WERI-Rb-1 (cell line): Measurements from ENCODE around the gene MED27.

ENCODE experiments used
- DNase-seq: peaks from one replicate; pipeline ENCODE4 v3.0.0-alpha.2; 2020
- H3K27ac ChIP-seq: fragments of 250-450 bp; sonication (Bioruptor Pico); 2 replicates; pipeline ENCODE4 v1.5.1; 2020; ENCODE audit warnings: mild to moderate bottlenecking, moderate library complexity
- H3K27me3 ChIP-seq: fragments of 250-450 bp; sonication (Bioruptor Pico); 2 replicates; pipeline ENCODE4 v1.5.1; 2021; ENCODE audit warnings: mild to moderate bottlenecking, low read depth, moderate library complexity; ENCODE audit not compliant: insufficient read depth, severe bottlenecking
- H3K36me3 ChIP-seq: fragments of 250-450 bp; sonication (Bioruptor Pico); 2 replicates; pipeline ENCODE4 v1.5.1; 2020; ENCODE audit warnings: mild to moderate bottlenecking, moderate library complexity
- H3K4me3 ChIP-seq: 2 replicates; pipeline ENCODE4 v1.5.1; 2011; ENCODE audit warnings: low read depth, mild to moderate bottlenecking, control low read depth, low read length
- H3K9me3 ChIP-seq: fragments of 250-450 bp; sonication (Bioruptor Pico); 2 replicates; pipeline ENCODE4 v1.5.1; 2021; ENCODE audit warnings: mild to moderate bottlenecking, moderate library complexity; ENCODE audit not compliant: severe bottlenecking
- TF ChIP-seq, protein P1 (sequence below): IDR thresholded peaks from 2 replicates; pipeline ENCODE4 v1.5.1; 2011; ENCODE audit warnings: low read depth, mild to moderate bottlenecking, control low read depth, inconsistent platforms, low read length

MED27 gene

DNA sequence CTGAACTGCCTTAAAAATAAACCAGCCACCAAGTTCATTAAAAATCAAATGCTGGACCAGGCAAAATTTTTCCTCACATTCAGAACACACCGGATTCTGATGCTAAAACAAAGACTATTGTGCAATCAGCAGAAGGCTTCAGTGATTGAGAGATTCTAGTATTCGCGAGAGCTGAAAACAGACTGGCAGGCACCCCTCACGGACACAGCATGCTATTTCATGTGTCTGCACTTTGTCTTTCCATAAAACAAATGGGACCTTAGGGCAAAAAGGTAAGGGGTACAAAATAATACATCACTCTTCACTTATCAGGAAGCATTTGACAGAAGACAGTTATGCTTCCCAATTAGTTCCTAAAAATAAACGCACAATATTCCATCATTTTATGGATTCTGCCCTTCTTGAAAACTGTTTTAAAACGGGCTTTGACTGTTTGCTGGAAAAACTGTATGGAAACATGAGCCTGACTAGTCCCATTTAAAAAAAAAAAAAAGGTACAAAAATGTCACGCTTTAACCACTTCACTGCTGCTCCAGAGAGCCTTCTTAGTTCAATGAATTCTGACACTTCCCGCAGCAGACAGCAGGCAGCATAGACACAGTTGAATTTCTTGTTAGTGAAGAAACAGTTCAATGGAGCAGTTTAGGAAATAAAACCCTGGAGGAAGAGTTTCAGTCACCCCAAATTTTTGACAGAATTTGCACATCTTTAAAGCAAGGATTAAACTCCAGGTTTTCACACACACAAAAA lies 99.2 kb downstream of the MED27 start:
- H3K9me3 ChIP-seq = no peaks in the 10 kb centered on the region
- H3K4me3 ChIP-seq = no peak overlapping the region
- no peak overlapping the region for H3K27ac ChIP-seq
- no peaks in the 10 kb centered on the region; the same call in 1 of the 2 replicates for H3K36me3 ChIP-seq
- TF ChIP-seq, protein P1, sequence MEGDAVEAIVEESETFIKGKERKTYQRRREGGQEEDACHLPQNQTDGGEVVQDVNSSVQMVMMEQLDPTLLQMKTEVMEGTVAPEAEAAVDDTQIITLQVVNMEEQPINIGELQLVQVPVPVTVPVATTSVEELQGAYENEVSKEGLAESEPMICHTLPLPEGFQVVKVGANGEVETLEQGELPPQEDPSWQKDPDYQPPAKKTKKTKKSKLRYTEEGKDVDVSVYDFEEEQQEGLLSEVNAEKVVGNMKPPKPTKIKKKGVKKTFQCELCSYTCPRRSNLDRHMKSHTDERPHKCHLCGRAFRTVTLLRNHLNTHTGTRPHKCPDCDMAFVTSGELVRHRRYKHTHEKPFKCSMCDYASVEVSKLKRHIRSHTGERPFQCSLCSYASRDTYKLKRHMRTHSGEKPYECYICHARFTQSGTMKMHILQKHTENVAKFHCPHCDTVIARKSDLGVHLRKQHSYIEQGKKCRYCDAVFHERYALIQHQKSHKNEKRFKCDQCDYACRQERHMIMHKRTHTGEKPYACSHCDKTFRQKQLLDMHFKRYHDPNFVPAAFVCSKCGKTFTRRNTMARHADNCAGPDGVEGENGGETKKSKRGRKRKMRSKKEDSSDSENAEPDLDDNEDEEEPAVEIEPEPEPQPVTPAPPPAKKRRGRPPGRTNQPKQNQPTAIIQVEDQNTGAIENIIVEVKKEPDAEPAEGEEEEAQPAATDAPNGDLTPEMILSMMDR = no peak
- DNase-seq = no peak
- no peaks in the 10 kb centered on the region for H3K27me3 ChIP-seq

DNA sequence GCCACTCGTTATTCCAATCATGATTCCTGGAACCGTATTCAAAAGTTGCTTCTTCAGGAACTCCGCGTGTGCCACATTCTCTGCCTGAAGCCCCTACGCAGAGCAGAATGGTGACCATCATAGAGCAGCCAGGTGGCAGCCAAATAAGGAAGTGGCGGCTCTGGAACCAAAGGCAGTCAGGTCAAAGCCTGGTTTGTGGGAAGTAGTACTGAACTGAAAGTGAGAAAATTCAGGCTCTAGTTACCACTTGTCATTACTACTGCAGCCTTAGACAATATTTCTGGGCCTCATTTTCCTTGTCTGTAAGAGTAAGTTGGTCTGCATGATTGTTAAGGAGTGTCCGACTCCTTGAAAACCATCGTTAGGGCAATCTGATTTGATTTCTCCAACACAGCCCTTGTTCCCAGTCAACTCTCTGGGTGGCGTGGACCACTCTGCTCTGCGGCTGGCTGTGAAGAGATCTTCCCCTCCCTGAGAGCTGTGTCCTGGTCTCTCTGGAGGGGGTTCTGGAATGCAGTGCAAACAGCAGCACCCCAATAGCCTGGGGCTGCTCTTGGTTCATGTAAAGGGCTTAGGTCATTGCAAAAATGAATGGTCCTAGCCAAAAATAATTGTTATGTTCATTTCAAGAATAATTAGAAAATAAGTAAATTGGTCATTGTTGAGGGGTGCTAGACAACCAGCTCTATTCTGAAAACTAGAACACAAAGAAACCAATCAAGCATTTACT lies 102.4 kb downstream of the MED27 start:
- no peak for DNase-seq
- no peak overlapping the region for H3K4me3 ChIP-seq
- no peak overlapping the region for H3K27ac ChIP-seq

DNA sequence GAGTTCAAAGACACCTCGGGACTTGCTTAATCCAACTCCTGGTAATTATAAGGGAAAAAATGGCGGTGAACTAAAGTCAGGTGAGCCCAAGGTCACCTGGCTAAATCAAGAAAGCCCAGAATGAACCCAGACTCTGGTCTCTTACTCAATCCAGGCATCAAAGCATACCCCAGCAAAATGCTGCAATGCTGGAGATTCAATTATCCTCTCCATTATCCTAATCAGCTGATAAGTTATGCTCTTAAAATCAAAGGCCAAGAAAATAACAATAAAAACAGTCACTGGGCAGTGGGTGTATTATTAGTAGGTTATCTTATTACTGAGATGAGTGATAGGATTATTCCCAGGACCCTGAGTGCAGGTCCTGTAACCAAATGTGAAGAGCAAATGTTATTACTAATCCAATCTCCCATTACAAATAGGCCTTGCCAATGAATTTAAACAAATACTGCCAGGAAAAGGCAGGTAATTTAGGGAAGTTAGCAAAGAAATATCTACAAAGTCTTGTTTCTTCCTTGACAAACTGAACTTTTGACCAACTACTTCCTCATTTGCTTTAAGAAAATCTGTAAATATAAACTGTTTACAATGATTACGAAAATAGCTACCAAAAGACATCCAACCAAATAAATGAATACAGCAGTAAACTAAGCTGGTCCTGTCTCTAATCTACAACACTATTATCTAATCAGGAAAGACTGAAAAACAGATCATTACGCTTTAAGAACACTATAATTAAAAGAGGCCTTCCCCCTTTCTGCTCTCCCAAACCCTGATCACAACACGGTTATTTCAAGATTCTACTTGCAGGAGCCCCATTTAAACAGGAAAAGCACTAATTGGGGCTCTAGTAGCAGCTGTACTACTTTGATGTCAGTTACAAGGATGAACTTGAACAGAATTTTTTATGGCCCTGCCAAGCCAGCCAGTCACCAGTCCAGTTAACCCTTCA lies 103.2 kb downstream of the MED27 start:
- TF ChIP-seq, protein P1 = no peak
- Histone ChIP-seq H3K9me3 (no peaks in the 10 kb centered on the region), H3K27me3 (no peaks in the 10 kb centered on the region), H3K36me3 (no peaks in the 10 kb centered on the region; the same call in 1 of the 2 replicates), H3K27ac (no peak overlapping the region), H3K4me3 (no peak overlapping the region)
- DNase-seq = no peak

More for the DNA sequence above, 102.4 kb downstream of the MED27 start:
- Histone ChIP-seq H3K27me3 (no peaks in the 10 kb centered on the region), H3K36me3 (no peaks in the 10 kb centered on the region; the same call in 1 of the 2 replicates), H3K9me3 (no peaks in the 10 kb centered on the region)
- TF ChIP-seq, protein P1 = no peak

DNA sequence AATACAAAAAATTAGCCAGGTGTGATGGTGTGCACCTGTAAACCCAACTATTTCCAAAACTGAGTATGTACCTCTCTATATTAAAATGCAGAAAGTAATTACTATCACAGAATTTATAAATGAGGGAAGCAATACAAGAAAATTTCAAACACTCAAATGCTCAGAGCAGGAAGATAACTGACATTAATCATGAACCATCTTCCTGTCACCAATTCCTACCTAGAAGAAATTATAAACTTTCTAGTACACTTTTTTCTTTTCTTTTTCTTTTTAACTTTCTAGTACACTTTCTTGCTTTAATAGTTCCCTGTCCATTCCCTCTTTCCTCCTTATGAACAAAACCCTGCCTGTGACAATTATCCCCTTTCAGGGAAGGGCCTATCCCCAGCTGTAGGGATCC lies 106.8 kb downstream of the MED27 start:
- no peaks in the 10 kb centered on the region for H3K9me3 ChIP-seq
- H3K27me3 ChIP-seq = no peaks in the 10 kb centered on the region
- no peak for DNase-seq
- no peaks in the 10 kb centered on the region; the same call in 1 of the 2 replicates for H3K36me3 ChIP-seq
- TF ChIP-seq, protein P1 = no peak
- no peak overlapping the region for H3K4me3 ChIP-seq
- H3K27ac ChIP-seq = no peak overlapping the region

DNA sequence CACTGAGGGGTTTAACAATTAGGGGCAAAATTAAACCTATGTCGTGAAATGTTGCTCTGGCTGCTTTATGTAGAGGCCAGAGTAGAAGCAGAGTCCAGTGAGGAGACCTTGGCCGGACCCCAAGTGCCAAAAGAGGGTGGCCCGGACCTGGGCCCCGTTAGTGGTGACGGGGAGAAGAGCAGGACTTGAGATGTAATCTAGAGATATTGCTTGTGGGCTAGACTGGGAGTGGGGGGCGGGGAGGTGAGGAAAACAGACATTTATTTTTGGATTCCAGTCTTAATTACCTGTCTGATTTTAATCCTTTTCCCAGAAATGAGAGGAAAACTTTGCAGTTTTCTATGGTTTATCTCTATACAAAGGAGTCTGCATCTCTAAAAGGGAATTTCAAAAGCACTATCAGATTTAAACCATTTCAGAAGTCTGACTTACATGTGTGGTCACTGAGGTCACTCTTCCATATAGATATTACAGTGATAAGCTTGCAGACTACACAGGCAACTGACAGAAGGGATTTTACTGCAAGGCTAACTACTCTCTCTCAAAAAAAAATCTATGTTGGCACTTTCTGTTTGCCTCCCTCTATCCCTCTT lies 108.1 kb downstream of the MED27 start:
- peak overlapping the region; percentile 73 for H3K27ac ChIP-seq
- H3K27me3 ChIP-seq = no peaks in the 10 kb centered on the region
- TF ChIP-seq, protein P1 = no peak
- H3K4me3 ChIP-seq = peak overlapping the region; percentile 26
- H3K36me3 ChIP-seq = no peaks in the 10 kb centered on the region; the same call in 1 of the 2 replicates
- DNase-seq = peak; percentile 47
- no peaks in the 10 kb centered on the region for H3K9me3 ChIP-seq
